Endodermal cell (in vitro differentiated cells): ENCODE results near the gene CRYGS. TPM values are rescaled to one million over a fixed set of nuclear protein-coding genes. Genes with fewer than 3 reads are reported as not detected.

Experiments used
- DNase-seq: peaks from one replicate; pipeline ENCODE4 v3.0.0-alpha.2; 2017
- H3K27ac ChIP-seq: 2 replicates; pipeline ENCODE4 v1.5.1; 2013; ENCODE audit warnings: mild to moderate bottlenecking, low read depth, low read length, moderate library complexity
- H3K27me3 ChIP-seq: 2 replicates; pipeline ENCODE4 v1.6.1; 2013; ENCODE audit warnings: mild to moderate bottlenecking, low read length, moderate library complexity; ENCODE audit not compliant: insufficient read depth, control insufficient read depth, poor library complexity, severe bottlenecking
- H3K36me3 ChIP-seq: 2 replicates; pipeline ENCODE4 v1.7.0; 2013; ENCODE audit warnings: mild to moderate bottlenecking, low read length, moderate library complexity; ENCODE audit not compliant: control insufficient read depth, insufficient read depth
- H3K4me1 ChIP-seq: one replicate; pipeline ENCODE4 v1.7.0; 2013; ENCODE audit warnings: low read length; ENCODE audit not compliant: control insufficient read depth, insufficient read depth
- H3K4me3 ChIP-seq: 2 replicates; pipeline ENCODE4 v1.5.1; 2013; ENCODE audit warnings: mild to moderate bottlenecking, low read length, moderate library complexity
- H3K9ac ChIP-seq: 2 replicates; pipeline ENCODE4 v1.6.1; 2013; ENCODE audit warnings: mild to moderate bottlenecking, low read length, moderate library complexity; ENCODE audit not compliant: poor library complexity, severe bottlenecking; ENCODE audit errors: extremely low read depth
- H3K9me3 ChIP-seq: 2 replicates; pipeline ENCODE4 v1.6.1; 2013; ENCODE audit warnings: mild to moderate bottlenecking, low read length, moderate library complexity; ENCODE audit not compliant: control insufficient read depth
- H3K27ac Mint-ChIP-seq: 2 replicates; pipeline ENCODE4 v1.8.0; 2020; ENCODE audit warnings: mixed read lengths
- H3K27me3 Mint-ChIP-seq: 2 replicates; pipeline ENCODE4 v1.8.0; 2021; ENCODE audit warnings: mild to moderate bottlenecking, mixed read lengths; ENCODE audit not compliant: insufficient read depth
- H3K36me3 Mint-ChIP-seq: 2 replicates; pipeline ENCODE4 v1.8.0; 2020; ENCODE audit warnings: low read depth, mixed read lengths
- H3K4me1 Mint-ChIP-seq: 2 replicates; pipeline ENCODE4 v1.8.0; 2020; ENCODE audit warnings: mixed read lengths
- H3K4me3 Mint-ChIP-seq: 2 replicates; pipeline ENCODE4 v1.8.0; 2020; ENCODE audit warnings: mild to moderate bottlenecking, moderate library complexity, mixed read lengths
- H3K9me3 Mint-ChIP-seq: 2 replicates; pipeline ENCODE4 v1.8.0; 2020; ENCODE audit warnings: mild to moderate bottlenecking, mixed read lengths
- WGBS, 2 experiments: methylation state at CpG; one replicate each; pipeline versions ENCODE4 v1.1.5 to v1.1.7; 2013; ENCODE audit warnings: missing lambda C conversion rate in 2 of 2, mixed read lengths in 1 of 2; ENCODE audit not compliant: insufficient coverage in 1 of 2, insufficient read length in 1 of 2; 5-methylcytosine and 5-hydroxymethylcytosine counted together
- total RNA-seq, 2 donors: library from RNA; stranded (reverse); fragmentation: NEBNext Ultra II Directional in 1 of 2; extraction: Animal tissue kit (Norgen Biotek cat#: 25700) in 1 of 2; gene quantifications; 2 replicates in 1 of 2; 3 replicates in 1 of 2; pipeline ENCODE4 v1.2.1, GENCODE V29; 2021
- TF ChIP-seq, protein P1 (sequence below): fragments of 200-600 bp; sonication (generic); conservative IDR thresholded peaks from 2 replicates; pipeline ENCODE4 v1.5.0; 2021; ENCODE audit warnings: antibody characterized with exemption, mild to moderate bottlenecking

Gene CRYGS
- total RNA-seq, 2 donors from 2014 or later: 2.0 to 2.4 TPM

GRCh38 chr3:186511702-186512101 lies 32.5 kb downstream of the CRYGS start:
- Mint-ChIP-seq H3K27me3 (peaks cover 7% of the 10 kb centered on the region), H3K27ac (no peak overlapping the region), H3K36me3 (no peaks in the 10 kb centered on the region), H3K4me3 (no peak overlapping the region), H3K9me3 (no peaks in the 10 kb centered on the region), H3K4me1 (no peaks in the 10 kb centered on the region)
- Histone ChIP-seq H3K9ac (no peak overlapping the region), H3K4me1 (no peaks in the 10 kb centered on the region), H3K9me3 (no peaks in the 10 kb centered on the region), H3K27me3 (no peaks in the 10 kb centered on the region), H3K27ac (no peak overlapping the region), H3K4me3 (no peak overlapping the region), H3K36me3 (no peaks in the 10 kb centered on the region)
- no peak for DNase-seq
- TF ChIP-seq, protein P1, sequence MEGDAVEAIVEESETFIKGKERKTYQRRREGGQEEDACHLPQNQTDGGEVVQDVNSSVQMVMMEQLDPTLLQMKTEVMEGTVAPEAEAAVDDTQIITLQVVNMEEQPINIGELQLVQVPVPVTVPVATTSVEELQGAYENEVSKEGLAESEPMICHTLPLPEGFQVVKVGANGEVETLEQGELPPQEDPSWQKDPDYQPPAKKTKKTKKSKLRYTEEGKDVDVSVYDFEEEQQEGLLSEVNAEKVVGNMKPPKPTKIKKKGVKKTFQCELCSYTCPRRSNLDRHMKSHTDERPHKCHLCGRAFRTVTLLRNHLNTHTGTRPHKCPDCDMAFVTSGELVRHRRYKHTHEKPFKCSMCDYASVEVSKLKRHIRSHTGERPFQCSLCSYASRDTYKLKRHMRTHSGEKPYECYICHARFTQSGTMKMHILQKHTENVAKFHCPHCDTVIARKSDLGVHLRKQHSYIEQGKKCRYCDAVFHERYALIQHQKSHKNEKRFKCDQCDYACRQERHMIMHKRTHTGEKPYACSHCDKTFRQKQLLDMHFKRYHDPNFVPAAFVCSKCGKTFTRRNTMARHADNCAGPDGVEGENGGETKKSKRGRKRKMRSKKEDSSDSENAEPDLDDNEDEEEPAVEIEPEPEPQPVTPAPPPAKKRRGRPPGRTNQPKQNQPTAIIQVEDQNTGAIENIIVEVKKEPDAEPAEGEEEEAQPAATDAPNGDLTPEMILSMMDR: no peak
- 75 to 79% methylated on average over 3 to 5 of the region's 5 CpGs for WGBS, 2 experiments

DNA sequence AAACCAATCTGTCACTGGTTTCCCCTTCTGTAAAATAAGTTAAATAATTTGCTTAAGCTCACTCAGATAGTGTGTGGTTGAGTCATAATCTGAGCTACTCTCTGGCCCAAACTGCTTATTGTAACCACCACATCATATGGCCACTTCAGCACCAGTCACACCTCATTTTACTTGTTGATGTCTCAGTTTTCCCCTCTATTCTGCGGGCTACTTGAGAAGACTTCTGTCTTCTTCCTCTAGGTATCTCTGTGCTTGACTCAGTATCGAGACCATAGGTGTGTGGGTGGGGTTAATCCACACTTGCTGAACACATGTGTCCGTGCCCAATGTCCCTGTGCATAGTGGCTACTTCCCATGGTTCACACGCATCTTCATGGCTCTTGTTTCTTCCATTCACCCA lies 32.9 kb downstream of the CRYGS start:
- H3K9me3 Mint-ChIP-seq: no peaks in the 10 kb centered on the region
- TF ChIP-seq, protein P1: no peak
- Histone ChIP-seq H3K9ac (no peak overlapping the region), H3K4me1 (peaks cover 2% of the 10 kb centered on the region), H3K4me3 (no peak overlapping the region), H3K27ac (no peak overlapping the region), H3K27me3 (no peaks in the 10 kb centered on the region), H3K36me3 (no peaks in the 10 kb centered on the region), H3K9me3 (no peaks in the 10 kb centered on the region)
- H3K4me3 Mint-ChIP-seq: no peak overlapping the region
- WGBS, 2 experiments: 90% methylated on average over 4 of the region's 4 CpGs; no CpG with 5 or more reads in 1 of the 2 experiments
- H3K27ac Mint-ChIP-seq: no peak overlapping the region
- H3K36me3 Mint-ChIP-seq: no peaks in the 10 kb centered on the region
- H3K4me1 Mint-ChIP-seq: no peaks in the 10 kb centered on the region
- no peak for DNase-seq
- peaks cover 7% of the 10 kb centered on the region for H3K27me3 Mint-ChIP-seq

- no peak overlapping the region for H3K27ac ChIP-seq
- Mint-ChIP-seq H3K27me3 (peaks cover 7% of the 10 kb centered on the region), H3K9me3 (no peaks in the 10 kb centered on the region), H3K4me3 (no peak overlapping the region), H3K4me1 (no peaks in the 10 kb centered on the region), H3K36me3 (no peaks in the 10 kb centered on the region), H3K27ac (no peak overlapping the region)
- H3K4me3 ChIP-seq: no peak overlapping the region
- DNase-seq: no peak
- no peaks in the 10 kb centered on the region for H3K27me3 ChIP-seq
- no peaks in the 10 kb centered on the region for H3K9me3 ChIP-seq
- TF ChIP-seq, protein P1: peak; percentile 38
- H3K4me1 ChIP-seq: peaks cover 3% of the 10 kb centered on the region
- H3K9ac ChIP-seq: no peak overlapping the region
- WGBS, 2 experiments: 84 to 85% methylated on average over 7 to 9 of the region's 9 CpGs
- no peaks in the 10 kb centered on the region for H3K36me3 ChIP-seq
Measured at GRCh38 chr3:186510374-186511079, 33.7 kb downstream of the CRYGS start.
